NCI-H128 (cell line): Measurements from ENCODE around the gene KCTD11.
"Not testable (repeated sequence)": the region's sequence is repeated elsewhere in the genome, so short reads cannot be mapped to it uniquely, and the experiment has no call there.

Experiments used
- DNase-seq: peaks from one replicate; lab custom pipeline; 2025; ENCODE audit not compliant: unreplicated experiment; lab: John Stamatoyannopoulos, UW

Gene KCTD11

DNA sequence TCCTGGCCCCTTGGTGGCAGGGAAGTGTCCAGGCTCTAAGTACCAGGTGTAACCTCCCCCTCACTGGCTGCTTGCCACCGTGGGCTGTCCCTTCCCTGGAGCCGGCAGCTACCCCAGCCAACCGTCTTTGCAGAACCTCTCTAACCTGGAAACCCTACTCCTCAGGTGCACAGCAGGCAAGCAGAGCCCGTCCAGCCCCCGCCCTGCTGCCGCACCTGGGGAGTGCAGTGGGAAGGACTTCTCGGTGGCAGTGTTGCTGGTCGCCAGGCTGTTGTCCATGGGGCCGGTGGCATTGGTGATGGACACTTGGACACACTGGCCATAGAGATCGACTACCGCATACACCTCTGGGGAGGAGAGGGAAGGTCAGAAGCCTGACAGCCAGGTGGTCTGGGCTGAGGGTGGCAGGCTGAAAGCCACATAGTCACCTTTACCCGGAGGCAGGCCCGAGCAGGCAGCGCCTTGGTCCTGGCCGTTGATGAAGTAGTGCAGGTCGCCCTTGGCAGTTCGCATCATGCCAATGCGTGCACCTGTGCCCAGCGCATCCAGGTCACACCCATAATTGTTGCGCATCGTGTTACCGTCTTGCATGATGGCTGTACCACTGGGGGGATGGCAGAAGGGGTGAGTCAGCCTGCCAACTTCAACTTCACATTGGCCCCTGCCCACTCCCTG lies 29.3 kb upstream of the KCTD11 start:
- no peak for DNase-seq

DNA sequence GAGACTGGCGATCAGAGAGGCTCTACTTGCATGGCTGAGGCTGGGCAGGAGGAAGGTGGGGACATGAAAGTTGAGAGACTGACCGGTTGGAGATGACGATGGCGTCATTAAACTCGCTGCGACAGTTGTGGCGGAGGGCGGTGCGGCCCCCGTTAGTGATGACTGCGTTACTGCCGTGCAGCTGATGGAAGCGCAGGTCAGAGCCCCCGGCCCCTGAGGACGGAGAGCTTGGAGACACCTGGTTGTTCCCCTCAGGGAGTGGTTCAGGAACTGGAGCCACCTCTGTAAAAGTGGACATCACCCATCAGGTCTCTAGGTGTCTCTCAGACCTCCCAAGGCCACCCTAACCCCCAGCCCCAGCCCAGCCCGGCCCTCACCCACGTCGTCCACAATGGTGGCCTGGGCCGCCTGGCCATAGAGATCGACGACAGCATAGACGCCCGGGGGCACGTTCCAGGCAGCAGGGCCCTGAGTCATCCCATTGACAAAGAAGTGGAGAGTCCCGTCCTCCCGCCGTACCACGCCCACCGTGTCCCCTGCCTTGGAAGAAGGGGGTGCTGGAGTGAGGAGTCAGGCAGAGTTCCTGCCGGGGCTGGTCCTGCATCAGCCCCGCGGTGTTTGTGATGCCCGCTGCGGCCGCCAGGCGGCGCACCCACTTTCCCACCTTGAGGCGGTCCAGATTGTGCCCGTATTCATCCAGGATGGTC lies 28.1 kb upstream of the KCTD11 start:
- no peak for DNase-seq

DNA sequence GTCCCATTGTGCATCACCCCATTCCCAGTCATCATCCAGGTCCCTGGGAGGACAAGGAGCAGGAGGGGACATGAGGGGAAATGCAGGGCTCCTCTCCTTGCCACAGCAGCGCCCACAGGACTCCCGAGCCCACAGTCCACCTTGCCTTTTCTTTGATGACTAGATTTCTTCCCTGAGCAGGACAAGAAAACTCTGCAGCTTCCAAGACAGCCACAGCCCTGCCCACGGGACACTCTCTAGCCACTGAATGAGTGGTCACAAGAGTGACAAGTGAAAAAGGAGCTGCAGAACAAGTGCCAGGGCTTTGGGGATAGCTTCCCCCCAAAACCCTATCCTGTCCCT lies 27.6 kb upstream of the KCTD11 start:
- DNase-seq = no peak

DNA sequence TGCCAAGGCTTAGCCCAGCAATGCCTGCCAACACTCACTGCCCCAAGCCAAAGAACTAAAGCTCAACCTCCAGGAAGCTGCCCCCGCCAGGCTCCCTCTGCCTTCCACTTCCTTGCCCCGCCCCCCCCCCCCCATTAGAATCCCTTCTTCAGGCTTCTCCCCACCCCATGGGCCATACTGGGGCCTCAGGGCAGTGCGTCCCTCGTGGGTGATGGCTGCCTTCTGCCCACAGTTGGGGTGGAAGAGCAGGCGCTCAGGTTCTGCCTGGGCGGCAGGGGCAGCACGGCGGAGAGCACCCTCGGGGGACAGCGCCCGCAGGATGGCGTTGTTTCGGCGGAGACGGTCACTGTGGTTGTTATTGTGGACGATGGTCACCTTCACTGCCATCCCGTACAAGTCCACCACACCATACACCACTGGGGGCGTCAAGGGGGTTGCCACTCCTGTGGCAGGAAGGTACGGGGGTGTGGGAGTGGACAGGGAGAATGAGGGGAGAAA lies 26.9 kb upstream of the KCTD11 start:
- no peak for DNase-seq

GRCh38 chr17:7326186-7326585 lies 25.8 kb upstream of the KCTD11 start:
- DNase-seq = no peak

DNA sequence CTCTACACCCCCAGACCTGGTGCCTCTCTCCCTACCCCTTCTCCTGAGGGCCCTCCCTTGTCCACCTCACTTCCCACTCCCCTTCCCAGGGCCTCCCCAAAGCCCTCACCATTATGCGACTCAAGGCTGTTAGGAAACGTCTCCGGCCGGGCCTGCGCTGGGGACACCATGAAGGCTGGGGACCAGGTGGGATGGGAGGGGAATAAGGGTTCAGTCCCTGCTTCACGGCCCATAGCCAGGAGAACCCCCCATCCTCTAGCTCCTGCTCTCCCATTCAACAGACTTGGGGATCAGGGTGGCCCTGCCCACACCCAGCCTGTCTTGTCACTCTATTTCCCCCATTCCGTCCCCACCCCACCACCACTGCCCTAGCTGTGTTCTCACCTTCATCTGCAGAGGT lies 24.9 kb upstream of the KCTD11 start:
- DNase-seq = no peak

DNA sequence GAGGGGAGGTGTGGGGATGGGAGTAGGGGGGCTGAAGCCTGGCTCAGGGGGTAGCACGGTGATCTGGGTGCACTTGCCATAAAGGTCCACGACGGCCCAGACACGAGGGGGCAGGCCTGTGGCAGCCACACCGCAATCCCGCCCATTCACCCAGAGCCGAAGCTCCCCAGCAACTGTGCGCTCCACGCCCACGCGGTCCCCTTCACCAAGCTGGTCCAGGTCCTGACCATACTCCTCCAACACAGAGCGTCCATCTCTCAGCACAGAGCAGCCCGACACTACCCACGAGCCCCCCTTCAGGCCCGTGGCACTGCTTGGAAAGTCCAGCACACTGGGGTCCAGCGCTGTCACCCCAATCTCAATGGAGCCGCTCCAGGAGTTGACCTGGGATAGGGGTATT lies 24.5 kb upstream of the KCTD11 start:
- no peak for DNase-seq

DNA sequence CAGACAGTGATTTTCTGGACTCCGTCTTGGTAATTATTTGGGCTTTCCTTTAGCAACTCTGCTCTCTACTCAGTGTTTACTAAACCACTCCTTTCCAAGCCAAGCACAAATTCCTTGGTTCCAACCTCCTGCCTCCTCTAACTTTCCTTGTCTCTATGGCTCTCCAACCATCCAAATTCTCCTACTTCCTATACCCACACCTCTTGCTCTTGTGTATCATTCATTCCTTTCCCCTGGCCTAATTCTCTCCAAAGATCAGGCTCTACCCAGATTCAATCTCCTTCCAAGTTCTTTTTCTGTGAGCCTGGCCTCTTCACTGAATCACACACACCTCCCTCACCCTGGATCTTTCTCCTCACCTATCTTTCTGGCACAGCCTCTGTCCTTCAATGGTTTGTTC lies 24.0 kb upstream of the KCTD11 start:
- no peak for DNase-seq

DNA sequence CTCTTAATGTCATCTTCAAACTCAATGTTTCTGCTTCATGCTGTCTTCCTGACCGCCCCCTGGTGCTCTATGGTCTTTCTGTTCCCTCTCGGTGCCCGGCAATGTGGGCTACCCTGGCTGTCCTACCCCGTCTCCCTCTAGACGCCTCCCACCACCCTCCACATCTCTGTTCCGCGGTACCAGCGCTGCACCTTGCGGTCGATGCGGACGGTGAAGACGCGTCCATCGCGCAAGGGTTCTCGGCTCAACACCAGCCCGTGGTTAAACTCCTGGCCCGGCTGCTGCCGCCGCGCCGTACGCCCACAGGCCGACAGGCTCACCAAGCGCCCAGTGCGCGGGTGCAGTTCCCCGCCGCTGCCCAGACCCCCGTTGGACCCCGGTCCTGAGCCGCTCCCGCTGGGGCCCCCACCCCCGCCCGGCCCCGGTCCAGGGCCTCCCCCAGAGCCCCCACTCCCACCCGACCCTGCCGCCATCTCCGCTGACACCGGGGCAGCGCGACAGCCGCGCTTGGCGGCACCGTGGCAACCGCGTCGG lies 23.1 kb upstream of the KCTD11 start, which contains the start of gene NEURL4:
NEURL4 (minus strand) TSS at position 496 of the 534 bp plus-strand sequence; CDS start at position 473, 23 bp downstream.
- DNase-seq = no peak

GRCh38 chr17:7329374-7329996 lies 22.5 kb upstream of the KCTD11 start:
- DNase-seq = peak; percentile 94

GRCh38 chr17:7329997-7330637 lies 21.8 kb upstream of the KCTD11 start:
- no peak for DNase-seq

GRCh38 chr17:7330638-7331015 lies 21.3 kb upstream of the KCTD11 start:
- no peak for DNase-seq

- no peak for DNase-seq
These were observed 19.9 kb upstream of the KCTD11 start for GRCh38 chr17:7332111-7332510.

DNA sequence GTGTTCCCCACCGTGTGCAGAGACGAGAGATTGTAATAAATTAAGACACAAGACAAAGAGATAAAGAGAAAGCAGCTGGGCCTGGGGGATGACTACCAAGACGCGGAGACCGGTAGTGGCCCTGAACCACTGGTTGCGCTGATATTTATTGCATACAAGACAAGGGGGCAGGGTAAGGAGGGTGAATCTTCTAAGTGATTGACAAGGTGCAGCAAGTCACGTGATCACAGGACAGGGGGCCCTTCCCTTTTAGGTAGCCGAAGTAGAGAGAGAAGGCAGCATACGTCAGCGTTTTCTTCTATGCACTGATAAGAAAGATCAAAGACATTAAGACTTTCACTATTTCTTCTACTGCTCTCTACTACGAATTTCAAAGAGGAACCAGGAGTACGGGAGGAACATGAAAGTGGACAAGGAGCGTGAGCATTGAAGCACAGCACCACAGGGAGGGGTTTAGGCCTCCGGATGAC lies 19.3 kb upstream of the KCTD11 start:
- not testable (repeated sequence) for DNase-seq

DNA sequence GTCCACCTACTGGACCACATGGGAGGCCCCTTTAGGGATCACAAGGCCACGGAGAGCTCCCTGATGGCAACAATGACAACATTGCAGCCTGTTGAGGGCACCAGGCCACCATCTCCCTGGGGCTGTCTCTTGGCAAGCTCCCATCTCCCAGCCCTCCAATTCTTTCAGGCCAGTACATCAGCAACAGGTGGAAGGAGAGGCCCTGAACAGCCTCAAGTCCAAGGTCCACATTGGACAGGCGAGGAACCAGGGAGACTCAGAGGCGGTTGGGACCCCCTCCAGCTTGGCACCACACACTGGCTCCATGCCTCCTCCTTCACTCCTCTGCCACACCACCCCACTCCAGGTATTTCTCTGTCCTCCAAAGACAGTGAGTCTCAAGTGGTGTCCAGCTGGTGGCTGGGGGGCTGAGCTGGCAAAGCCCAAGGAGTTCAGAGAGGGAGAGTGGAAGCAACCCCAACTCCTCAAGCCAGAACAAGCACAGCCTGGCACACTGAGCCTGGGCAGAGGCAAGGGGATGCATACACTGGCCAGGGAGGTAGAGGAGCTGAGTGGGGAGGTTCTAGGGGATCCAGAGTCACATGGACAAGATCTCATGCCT lies 16.9 kb upstream of the KCTD11 start:
- DNase-seq = no peak

DNA sequence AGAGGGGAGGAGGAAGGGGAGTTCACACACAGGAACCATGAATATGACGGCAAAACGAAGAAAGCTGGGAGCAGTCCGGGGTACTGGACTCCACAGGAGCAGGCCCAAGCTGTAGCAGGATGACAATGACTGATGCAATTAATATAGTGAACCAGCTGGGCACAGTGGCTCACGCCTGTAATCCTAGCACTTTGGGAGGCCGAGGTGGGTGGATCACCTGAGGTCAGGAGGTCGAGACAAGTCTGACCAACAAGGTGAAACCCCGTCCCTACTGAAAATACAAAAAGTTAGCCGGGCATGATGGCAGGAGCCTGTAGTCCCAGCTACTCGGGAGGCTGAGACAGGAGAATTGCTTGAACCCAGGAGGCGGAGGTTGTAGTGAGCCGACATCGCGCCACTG lies 16.2 kb upstream of the KCTD11 start:
- not testable (repeated sequence) for DNase-seq

GRCh38 chr17:7336240-7337175 lies 15.5 kb upstream of the KCTD11 start, which contains the start of gene ACAP1:
Gene ACAP1, plus strand, starts transcription at chr17:7336529. Its CDS starts 206 bp downstream, at chr17:7336735.
- no peak for DNase-seq

DNA sequence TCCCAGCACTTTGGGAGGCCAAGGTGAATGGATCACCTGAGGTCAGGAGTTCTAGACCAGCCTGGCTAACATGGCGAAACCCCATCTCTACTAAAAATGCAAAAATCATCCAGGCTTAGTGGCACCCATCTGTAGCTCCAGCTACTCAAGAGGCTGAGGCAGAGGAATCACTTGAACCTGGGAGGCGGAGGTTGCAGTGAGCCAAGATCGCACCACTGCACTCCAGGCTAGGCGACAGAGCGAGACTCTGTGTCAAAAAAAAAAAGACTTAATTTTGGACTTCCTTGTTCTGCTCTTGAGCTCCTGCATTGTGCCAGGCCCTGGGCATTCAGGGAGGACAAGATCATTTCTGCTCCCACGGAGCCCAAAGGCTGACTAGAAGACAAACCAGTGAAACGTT lies 14.4 kb upstream of the KCTD11 start:
- not testable (repeated sequence) for DNase-seq

GRCh38 chr17:7340179-7340578 lies 11.8 kb upstream of the KCTD11 start:
- no peak for DNase-seq

- no peak for DNase-seq
These were observed 10.1 kb upstream of the KCTD11 start for GRCh38 chr17:7341842-7342241.
